Liver (tissue), 9 donors: ENCODE results near the gene PRAMEF1. TPM values are rescaled to one million over a fixed set of nuclear protein-coding genes. Genes with fewer than 3 reads are reported as not detected.
"Not testable (repeated sequence)": the region's sequence is repeated elsewhere in the genome, so short reads cannot be mapped to it uniquely, and the experiment has no call there.

Experiments used
- DNase-seq: peaks from one replicate; pipeline ENCODE4 v3.0.0-alpha.2; 2017; ENCODE audit warnings: low spot score
- H3K27ac ChIP-seq, 2 donors: one replicate each; pipeline ENCODE4 v1.7.0; 2013; ENCODE audit warnings: inconsistent platforms in 2 of 2, low read length in 2 of 2, control low read depth in 1 of 2, low read depth in 1 of 2, mild to moderate bottlenecking in 1 of 2
- H3K27me3 ChIP-seq, 4 donors: one replicate each; pipeline versions ENCODE4 v1.6.1 to v1.7.0; 2013; ENCODE audit warnings: low read length in 3 of 4, inconsistent platforms in 1 of 4, mild to moderate bottlenecking in 1 of 4, moderate library complexity in 1 of 4; ENCODE audit not compliant: control insufficient read depth in 4 of 4, insufficient read depth in 4 of 4
- H3K36me3 ChIP-seq, 4 donors: one replicate each; pipeline versions ENCODE4 v1.6.1 to v1.7.0; 2013; ENCODE audit warnings: low read length in 3 of 4, mild to moderate bottlenecking in 3 of 4, low read depth in 1 of 4, moderate library complexity in 1 of 4; ENCODE audit not compliant: control insufficient read depth in 4 of 4, insufficient read depth in 3 of 4
- H3K4me1 ChIP-seq, 4 donors: one replicate each; pipeline versions ENCODE4 v1.6.1 to v1.7.0; 2013; ENCODE audit warnings: low read length in 3 of 4, mild to moderate bottlenecking in 3 of 4, moderate library complexity in 1 of 4; ENCODE audit not compliant: control insufficient read depth in 4 of 4, insufficient read depth in 4 of 4
- H3K4me3 ChIP-seq, 3 donors: one replicate each; pipeline versions ENCODE4 v1.6.1 to v1.7.0; 2013; ENCODE audit warnings: low read length in 3 of 3, control low read depth in 1 of 3, low read depth in 1 of 3, mild to moderate bottlenecking in 1 of 3
- H3K9ac ChIP-seq, 2 donors: one replicate each; pipeline ENCODE4 v1.7.0; 2013; ENCODE audit warnings: low read length in 2 of 2, mild to moderate bottlenecking in 2 of 2, moderate library complexity in 2 of 2, control low read depth in 1 of 2, low read depth in 1 of 2
- H3K9me3 ChIP-seq, 4 donors: one replicate each; pipeline versions ENCODE4 v1.6.1 to v1.7.0; 2013; ENCODE audit warnings: low read length in 3 of 4; ENCODE audit not compliant: control insufficient read depth in 4 of 4
- ATF3 ChIP-seq: IDR thresholded peaks from 2 replicates; pipeline ENCODE4 v1.6.1; 2016; ENCODE audit warnings: antibody characterized with exemption
- CTCF ChIP-seq: fragments of 150-350 bp; IDR thresholded peaks from 2 replicates; pipeline ENCODE4 v1.5.1; 2017; ENCODE audit warnings: improper control_type of control experiment, low read depth, low read length; ENCODE audit not compliant: missing input control
- EGR1 ChIP-seq, 2 donors: IDR thresholded peaks; 2 replicates each; pipeline ENCODE4 v1.6.1; 2016 to 2018; ENCODE audit warnings: antibody characterized with exemption in 2 of 2, low read depth in 2 of 2
- FOXA1 ChIP-seq: IDR thresholded peaks from 2 replicates; pipeline ENCODE4 v1.6.1; 2016; ENCODE audit warnings: antibody characterized with exemption
- HNF4G ChIP-seq: IDR thresholded peaks from 2 replicates; pipeline ENCODE4 v1.6.1; 2016; ENCODE audit warnings: antibody characterized with exemption
- JUND ChIP-seq, 2 donors: IDR thresholded peaks; 2 replicates each; pipeline ENCODE4 v1.6.1; 2016; ENCODE audit warnings: antibody characterized with exemption in 2 of 2
- MAX ChIP-seq: IDR thresholded peaks from 2 replicates; pipeline ENCODE4 v1.6.1; 2016; ENCODE audit warnings: antibody characterized with exemption
- NR2F2 ChIP-seq: IDR thresholded peaks from 2 replicates; pipeline ENCODE4 v1.6.1; 2016; ENCODE audit warnings: antibody characterized with exemption
- RAD21 ChIP-seq, 2 donors: IDR thresholded peaks; 2 replicates each; pipeline ENCODE4 v1.6.1; 2016; ENCODE audit warnings: antibody characterized with exemption in 2 of 2, mild to moderate bottlenecking in 2 of 2
- REST ChIP-seq: IDR thresholded peaks from 2 replicates; pipeline ENCODE4 v1.6.1; 2016; ENCODE audit warnings: antibody characterized with exemption, mild to moderate bottlenecking
- RXRA ChIP-seq, 2 donors: IDR thresholded peaks; 2 replicates each; pipeline ENCODE4 v1.6.1; 2017 to 2018; ENCODE audit warnings: antibody characterized with exemption in 2 of 2, mild to moderate bottlenecking in 1 of 2
- SP1 ChIP-seq: IDR thresholded peaks from 2 replicates; pipeline ENCODE4 v1.6.1; 2018; ENCODE audit warnings: antibody characterized with exemption, mild to moderate bottlenecking
- YY1 ChIP-seq: IDR thresholded peaks from 2 replicates; pipeline ENCODE4 v1.6.1; 2016; ENCODE audit warnings: antibody characterized with exemption, mild to moderate bottlenecking
- ZBTB33 ChIP-seq: IDR thresholded peaks from 2 replicates; pipeline ENCODE4 v1.6.1; 2016; ENCODE audit warnings: antibody characterized with exemption
- WGBS: extraction: QIAGEN DNeasy Blood & Tissue Kit; methylation state at CpG from one replicate; pipeline ENCODE4 v1.1.7; 2013; 5-methylcytosine and 5-hydroxymethylcytosine counted together
- polyA plus RNA-seq, 2 donors: library from polyadenylated mRNA; stranded (reverse) in 1 of 2; unstranded in 1 of 2; fragments of 200-250 nt in 1 of 2; fragments of >200 nt in 1 of 2; fragmentation: Nextera tagmentation in 1 of 2; extraction: Ambion mirVana in 1 of 2; gene quantifications; one replicate each; pipeline versions ENCODE4 v1.2.1 to v1.2.3, GENCODE V29; 2013 to 2015
- total RNA-seq, 2 donors: library from RNA; depleted of rRNA; stranded (reverse); fragments of >200 nt; gene quantifications; one replicate each; pipeline ENCODE4 v1.2.3, GENCODE V29; 2014
- donor health status: healthy.
- donor health status: healthy.
- donor health status: healthy.
- donor health status: healthy.
- donor health status: healthy.

Gene PRAMEF1
- total RNA-seq (not detected), polyA plus RNA-seq (not detected)

GRCh38 chr1:12791097-12791496 is at the start of gene PRAMEF1:
Gene PRAMEF1 (plus strand): TSS chr1:12791397. CDS start chr1:12793228, 1,831 bp downstream.
- not testable (repeated sequence) for H3K9me3 ChIP-seq, H3K36me3 ChIP-seq, DNase-seq, H3K9ac ChIP-seq, H3K27ac ChIP-seq, H3K27me3 ChIP-seq, H3K4me1 ChIP-seq, H3K4me3 ChIP-seq
- WGBS = 77% methylated on average over 5 of the region's 5 CpGs

- Histone ChIP-seq H3K27me3 (no peaks in the 10 kb centered on the region), H3K36me3 (no peaks in the 10 kb centered on the region), H3K4me1 (no peaks in the 10 kb centered on the region), H3K9ac (no peak overlapping the region), H3K4me3 (no peak overlapping the region), H3K27ac (no peak overlapping the region), H3K9me3 (peaks cover 0 to 1% (median 0%) of the 10 kb centered on the region in 4 donors)
- TF ChIP-seq NR2F2 (no peak), FOXA1 (no peak), RXRA (IDR thresholded peaks at IDR 0.05) (no peak)
- 46% methylated on average over 3 of the region's 3 CpGs for WGBS
- no peak for DNase-seq
Observed at GRCh38 chr1:12741946-12742345, 49.3 kb upstream of the PRAMEF1 start.

GRCh38 chr1:12745126-12745991 is 45.8 kb upstream of the PRAMEF1 start:
- Histone ChIP-seq H3K27ac (no peak overlapping the region), H3K27me3 (no peaks in the 10 kb centered on the region), H3K36me3 (no peaks in the 10 kb centered on the region), H3K4me1 (no peaks in the 10 kb centered on the region), H3K9me3 (peaks cover 0 to 11% (median 1%) of the 10 kb centered on the region in 4 donors), H3K9ac (no peak overlapping the region), H3K4me3 (no peak overlapping the region)
- TF ChIP-seq MAX (no peak), RAD21 (IDR thresholded peaks at IDR 0.05) (no peak), FOXA1 (no peak), NR2F2 (no peak), REST (no peak), HNF4G (no peak), EGR1 (IDR thresholded peaks at IDR 0.05; ENCODE audit: low read depth in 2 of 2) (no peak)
- no peak for DNase-seq
- WGBS = 62% methylated on average over 3 of the region's 3 CpGs

GRCh38 chr1:12745992-12746323 is 45.2 kb upstream of the PRAMEF1 start, which contains the start of gene CFAP107:
Gene CFAP107 (plus strand): TSS chr1:12746200. CDS start chr1:12746431, 231 bp downstream.
- H3K9me3 ChIP-seq = peaks cover 0 to 13% (median 1%) of the 10 kb centered on the region in 4 donors
- 21% methylated on average over 2 of the region's 2 CpGs for WGBS
- no peak for DNase-seq
- H3K27ac ChIP-seq = no peak within 1 kb of the TSS
- H3K27me3 ChIP-seq = no peaks in the 10 kb centered on the region
- no peaks in the 10 kb centered on the region for H3K36me3 ChIP-seq
- no peak within 1 kb of the TSS for H3K9ac ChIP-seq
- H3K4me3 ChIP-seq = no peak within 1 kb of the TSS
- no peaks in the 10 kb centered on the region for H3K4me1 ChIP-seq
- TF ChIP-seq YY1 (no peak), NR2F2 (no peak), MAX (no peak), EGR1 (IDR thresholded peaks at IDR 0.05; ENCODE audit: low read depth in 2 of 2) (no peak), ATF3 (no peak), RAD21 (IDR thresholded peaks at IDR 0.05) (no peak), SP1 (no peak), FOXA1 (no peak), CTCF (no peak), ZBTB33 (no peak), HNF4G (no peak), RXRA (IDR thresholded peaks at IDR 0.05) (no peak), JUND (IDR thresholded peaks at IDR 0.05) (no peak)
